Mesothelial cell of epicardium (in vitro differentiated cells): Measurements from ENCODE around the gene SND1. TPM values are rescaled to one million over a fixed set of nuclear protein-coding genes. Genes with fewer than 3 reads are reported as not detected.

Experiments used
- DNase-seq, 2 experiments: peaks; one replicate each; pipeline ENCODE4 v3.0.0; 2021; ENCODE audit warnings: low spot score in 2 of 2; ENCODE audit not compliant: unreplicated experiment in 2 of 2
- H3K27ac Mint-ChIP-seq: 2 replicates; pipeline ENCODE4 v1.8.0; 2021; ENCODE audit warnings: mixed read lengths
- H3K27me3 Mint-ChIP-seq: 2 replicates; pipeline ENCODE4 v1.8.0; 2021; ENCODE audit warnings: low read depth, mixed read lengths
- H3K36me3 Mint-ChIP-seq: 2 replicates; pipeline ENCODE4 v1.8.0; 2021; ENCODE audit warnings: mixed read lengths
- H3K4me1 Mint-ChIP-seq: 2 replicates; pipeline ENCODE4 v1.8.0; 2021; ENCODE audit warnings: mixed read lengths
- H3K4me3 Mint-ChIP-seq: 2 replicates; pipeline ENCODE4 v1.8.0; 2021; ENCODE audit warnings: mild to moderate bottlenecking, moderate library complexity, mixed read lengths
- H3K9me3 Mint-ChIP-seq: 2 replicates; pipeline ENCODE4 v1.8.0; 2021; ENCODE audit warnings: mixed read lengths
- total RNA-seq: library from RNA; stranded (reverse); gene quantifications from 3 replicates; pipeline ENCODE4 v1.2.1, GENCODE V29; 2021
- TF ChIP-seq, protein P1 (sequence below): fragments of 200-600 bp; sonication (generic); IDR thresholded peaks from one replicate; pipeline ENCODE4 v1.5.0; 2021; ENCODE audit warnings: antibody characterized with exemption; ENCODE audit not compliant: unreplicated experiment

SND1 gene
- total RNA-seq, 1 donor from 2014 or later: 211 TPM

DNA sequence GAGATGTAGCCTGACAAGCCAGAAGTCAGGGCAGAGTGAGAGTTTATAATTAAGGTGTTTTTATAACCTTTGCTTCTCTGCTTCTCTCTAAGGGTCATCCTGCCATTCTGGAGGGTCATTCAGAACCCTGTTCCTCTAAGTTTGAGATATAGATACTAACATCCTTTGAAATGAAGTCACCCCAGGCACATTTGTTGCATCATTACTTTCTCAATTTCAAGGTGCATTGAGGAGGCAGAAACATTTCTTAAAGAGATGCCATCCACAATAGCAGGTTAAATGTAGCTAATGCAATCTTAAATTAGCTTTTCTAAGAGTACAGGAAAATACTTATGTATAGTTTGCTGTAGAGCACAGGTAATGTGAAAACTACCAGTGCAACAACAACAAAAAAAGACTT lies 272.9 kb downstream of the SND1 start:
- DNase-seq: no peak
- no peaks in the 10 kb centered on the region for H3K27me3 Mint-ChIP-seq
- H3K27ac Mint-ChIP-seq: no peak overlapping the region
- TF ChIP-seq, protein P1, sequence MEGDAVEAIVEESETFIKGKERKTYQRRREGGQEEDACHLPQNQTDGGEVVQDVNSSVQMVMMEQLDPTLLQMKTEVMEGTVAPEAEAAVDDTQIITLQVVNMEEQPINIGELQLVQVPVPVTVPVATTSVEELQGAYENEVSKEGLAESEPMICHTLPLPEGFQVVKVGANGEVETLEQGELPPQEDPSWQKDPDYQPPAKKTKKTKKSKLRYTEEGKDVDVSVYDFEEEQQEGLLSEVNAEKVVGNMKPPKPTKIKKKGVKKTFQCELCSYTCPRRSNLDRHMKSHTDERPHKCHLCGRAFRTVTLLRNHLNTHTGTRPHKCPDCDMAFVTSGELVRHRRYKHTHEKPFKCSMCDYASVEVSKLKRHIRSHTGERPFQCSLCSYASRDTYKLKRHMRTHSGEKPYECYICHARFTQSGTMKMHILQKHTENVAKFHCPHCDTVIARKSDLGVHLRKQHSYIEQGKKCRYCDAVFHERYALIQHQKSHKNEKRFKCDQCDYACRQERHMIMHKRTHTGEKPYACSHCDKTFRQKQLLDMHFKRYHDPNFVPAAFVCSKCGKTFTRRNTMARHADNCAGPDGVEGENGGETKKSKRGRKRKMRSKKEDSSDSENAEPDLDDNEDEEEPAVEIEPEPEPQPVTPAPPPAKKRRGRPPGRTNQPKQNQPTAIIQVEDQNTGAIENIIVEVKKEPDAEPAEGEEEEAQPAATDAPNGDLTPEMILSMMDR: no peak
- peaks cover 6% of the 10 kb centered on the region for H3K36me3 Mint-ChIP-seq
- peaks cover 15% of the 10 kb centered on the region for H3K4me1 Mint-ChIP-seq
- H3K9me3 Mint-ChIP-seq: no peaks in the 10 kb centered on the region
- H3K4me3 Mint-ChIP-seq: no peak overlapping the region

DNA sequence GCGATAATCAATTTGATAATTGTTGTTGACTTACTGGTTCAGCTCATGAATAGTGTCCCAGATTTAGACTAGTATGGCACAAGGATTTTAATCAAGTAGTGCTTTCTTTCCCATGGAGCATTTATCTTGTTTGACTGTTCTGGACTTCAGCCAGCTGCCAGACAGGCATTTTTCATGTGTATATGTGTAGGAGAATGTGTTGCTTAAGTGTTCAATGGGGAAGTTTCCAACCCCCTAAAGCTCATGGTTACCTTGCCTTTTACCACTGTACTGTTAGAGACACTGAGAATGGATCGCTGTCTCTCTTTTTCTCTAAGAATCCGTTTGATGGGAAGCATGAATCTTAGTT lies 275.3 kb downstream of the SND1 start:
- Mint-ChIP-seq H3K27ac (no peak overlapping the region), H3K4me1 (peaks cover 15% of the 10 kb centered on the region), H3K27me3 (no peaks in the 10 kb centered on the region), H3K36me3 (peaks cover 28% of the 10 kb centered on the region), H3K9me3 (peaks cover 11% of the 10 kb centered on the region), H3K4me3 (no peak overlapping the region)
- TF ChIP-seq, protein P1: no peak
- no peak for DNase-seq

GRCh38 chr7:127928222-127928621 lies 276.2 kb downstream of the SND1 start:
- H3K27me3 Mint-ChIP-seq: no peaks in the 10 kb centered on the region
- DNase-seq: no peak
- no peak overlapping the region for H3K27ac Mint-ChIP-seq
- H3K9me3 Mint-ChIP-seq: peaks cover 12% of the 10 kb centered on the region
- no peak overlapping the region for H3K4me3 Mint-ChIP-seq
- H3K36me3 Mint-ChIP-seq: peaks cover 30% of the 10 kb centered on the region
- TF ChIP-seq, protein P1: no peak
- H3K4me1 Mint-ChIP-seq: peaks cover 15% of the 10 kb centered on the region

DNA sequence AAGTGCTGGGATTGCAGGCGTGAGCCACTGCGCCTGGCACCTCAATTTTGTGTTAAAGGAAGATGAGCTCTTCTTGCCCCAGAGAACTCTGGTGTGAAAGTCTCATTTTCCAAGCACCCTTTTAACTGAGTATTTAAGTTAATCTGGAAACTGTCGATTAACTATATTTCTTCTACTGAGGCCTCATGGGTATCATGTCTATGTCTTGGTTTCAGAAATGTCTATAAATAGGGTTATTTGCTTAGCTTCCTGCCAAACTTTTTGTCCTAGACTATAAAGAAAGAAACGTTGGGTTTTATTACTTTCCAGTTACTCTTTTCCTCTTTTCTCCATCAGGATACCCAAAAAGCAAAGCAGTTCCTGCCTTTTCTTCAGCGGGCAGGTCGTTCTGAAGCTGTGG lies 276.9 kb downstream of the SND1 start:
- H3K27me3 Mint-ChIP-seq: no peaks in the 10 kb centered on the region
- H3K27ac Mint-ChIP-seq: no peak overlapping the region
- H3K36me3 Mint-ChIP-seq: peaks cover 30% of the 10 kb centered on the region
- H3K4me1 Mint-ChIP-seq: peaks cover 15% of the 10 kb centered on the region
- TF ChIP-seq, protein P1: no peak
- DNase-seq: no peak
- peaks cover 12% of the 10 kb centered on the region for H3K9me3 Mint-ChIP-seq
- H3K4me3 Mint-ChIP-seq: no peak overlapping the region

DNA sequence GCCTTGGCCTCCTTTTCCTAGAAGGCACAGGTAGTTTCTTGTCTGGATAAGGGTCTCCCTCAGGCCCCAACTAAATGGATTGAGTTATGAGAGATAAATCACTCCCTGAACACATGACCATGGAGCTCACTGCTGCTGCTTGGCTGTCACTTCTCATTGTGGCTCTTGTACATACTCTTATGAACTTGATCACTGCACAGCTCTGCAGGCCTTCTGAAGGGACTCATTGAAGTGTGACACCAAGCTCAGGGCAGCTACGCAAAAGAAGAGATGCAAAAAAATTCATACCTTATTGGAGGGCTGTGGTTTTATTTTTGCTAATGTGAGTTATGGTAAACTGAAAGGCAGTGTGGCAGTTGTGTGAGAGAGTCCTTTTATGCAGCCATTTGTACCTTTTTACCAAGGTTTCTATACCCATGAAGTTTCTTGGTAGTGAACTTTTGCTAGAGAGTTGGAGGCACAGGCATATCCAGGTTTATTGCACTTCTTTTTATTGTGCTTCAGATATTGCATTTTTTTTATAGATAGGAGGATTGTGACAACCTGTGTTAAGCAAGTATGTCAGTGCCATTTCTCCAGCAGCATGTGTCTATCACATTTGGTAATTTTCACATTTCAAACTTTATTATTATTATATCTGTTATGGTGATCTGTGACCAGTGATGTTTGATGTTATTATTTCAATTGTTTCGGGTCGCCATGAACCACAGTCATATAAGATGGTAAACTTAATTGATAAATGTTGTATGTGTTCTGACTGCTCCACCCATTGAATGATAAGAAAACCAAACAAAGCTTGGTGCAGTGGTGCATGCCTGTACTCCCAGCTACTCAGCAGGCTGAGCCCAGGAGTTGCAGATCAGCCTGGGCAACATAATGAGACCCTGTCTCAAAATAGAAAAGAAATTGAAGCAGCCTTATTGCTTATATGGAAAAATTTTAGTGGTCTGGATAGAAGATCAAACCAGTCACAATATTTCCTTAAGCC lies 278.6 kb downstream of the SND1 start:
- DNase-seq: no peak
- Mint-ChIP-seq H3K27ac (no peak overlapping the region), H3K9me3 (peaks cover 12% of the 10 kb centered on the region), H3K27me3 (no peaks in the 10 kb centered on the region), H3K4me3 (no peak overlapping the region), H3K4me1 (peaks cover 15% of the 10 kb centered on the region), H3K36me3 (peaks cover 30% of the 10 kb centered on the region)
- TF ChIP-seq, protein P1: no peak
